Body of pancreas (tissue), 4 donors: ENCODE data around the gene TRUB2. TPM values are rescaled to one million over a fixed set of nuclear protein-coding genes. Genes with fewer than 3 reads are reported as not detected.

Experiments
- ATAC-seq: fragments of 150-250 bp; one replicate; pipeline ENCODE4 v1.9.1; 2016
- DNase-seq, 4 donors: peaks; one replicate each; pipeline ENCODE4 v3.0.0-alpha.2; 2019
- H3K27ac ChIP-seq, 4 donors: fragments of 200-600 bp; sonication (generic); 1 replicate in 3 of 4; 2 replicates in 1 of 4; pipeline versions ENCODE4 v1.5.1 to v1.6.1; 2016 to 2019; ENCODE audit warnings: mild to moderate bottlenecking in 1 of 4, mixed read lengths in 1 of 4, moderate library complexity in 1 of 4
- H3K27me3 ChIP-seq, 2 donors: fragments of 200-600 bp; sonication (generic); one replicate each; pipeline ENCODE4 v1.6.0; 2016; ENCODE audit warnings: mild to moderate bottlenecking in 1 of 2
- H3K36me3 ChIP-seq, 2 donors: fragments of 200-600 bp; sonication (generic); replicated peaks in 1 of 2; 2 replicates each; pipeline ENCODE4 v1.5.1; 2016; ENCODE audit warnings: low read depth in 2 of 2; ENCODE audit not compliant: insufficient read depth in 1 of 2
- H3K4me1 ChIP-seq: fragments of 200-600 bp; sonication (generic); one replicate; pipeline ENCODE4 v1.6.0; 2016
- H3K4me3 ChIP-seq, 2 donors: fragments of 200-600 bp; sonication (generic); 1 replicate in 1 of 2; 2 replicates in 1 of 2; pipeline ENCODE4 v1.5.1; 2016 to 2019
- H3K9me3 ChIP-seq, 3 donors: fragments of 200-600 bp; sonication (generic); 1 replicate in 2 of 3; 2 replicates in 1 of 3; pipeline ENCODE4 v1.5.1; 2016
- CTCF ChIP-seq, 7 experiments: fragments of 450-650 bp in 4 of 7; fragments of 200-600 bp in 3 of 7; sonication (generic) in 3 of 7; IDR thresholded peaks; one replicate each; pipeline ENCODE4 v1.5.1; 2016 to 2019; ENCODE audit warnings: antibody characterized with exemption in 7 of 7
- POLR2A ChIP-seq, 3 donors: fragments of 450-650 bp; IDR thresholded peaks; one replicate each; pipeline ENCODE4 v1.6.1; 2016; ENCODE audit warnings: antibody characterized with exemption in 3 of 3, mild to moderate bottlenecking in 2 of 3
- WGBS, 2 donors: methylation state at CpG; one replicate each; pipeline ENCODE4 v1.1.5; 2017; 5-methylcytosine and 5-hydroxymethylcytosine counted together
- intact Hi-C: fragments of 100-400 bp; cut with DNase I; formaldehyde crosslinking; loops from one replicate; pipeline ENCODE4 v1.15.1; 2023
- total RNA-seq, 2 donors: library from RNA; depleted of rRNA; stranded (reverse); fragments of >200 nt; gene quantifications; one replicate each; pipeline ENCODE4 v1.1.0, GENCODE V29; 2016

Gene TRUB2
- total RNA-seq, 2 donors from 2014 or later = 6.3 to 11.4 TPM

- H3K36me3 ChIP-seq = peaks cover 0 to 17% of the 10 kb centered on the region in 2 donors
- DNase-seq (no peak), ATAC-seq (no peak)
- no peak overlapping the region for H3K27ac ChIP-seq
- no peak overlapping the region for H3K4me3 ChIP-seq
- H3K4me1 ChIP-seq = no peaks in the 10 kb centered on the region
- intact Hi-C loops = no loop called here
- H3K9me3 ChIP-seq = no peaks in the 10 kb centered on the region
- WGBS, 2 donors = 82 to 88% methylated on average over 12 to 14 of the region's 15 CpGs
- H3K27me3 ChIP-seq = no peaks in the 10 kb centered on the region
- no peak for TF ChIP-seq CTCF (IDR thresholded peaks at IDR 0.05)
- no peak for TF ChIP-seq POLR2A (IDR thresholded peaks at IDR 0.05)
These were observed 55.2 kb downstream of the TRUB2 start for GRCh38 chr9:128266868-128267590.

DNA sequence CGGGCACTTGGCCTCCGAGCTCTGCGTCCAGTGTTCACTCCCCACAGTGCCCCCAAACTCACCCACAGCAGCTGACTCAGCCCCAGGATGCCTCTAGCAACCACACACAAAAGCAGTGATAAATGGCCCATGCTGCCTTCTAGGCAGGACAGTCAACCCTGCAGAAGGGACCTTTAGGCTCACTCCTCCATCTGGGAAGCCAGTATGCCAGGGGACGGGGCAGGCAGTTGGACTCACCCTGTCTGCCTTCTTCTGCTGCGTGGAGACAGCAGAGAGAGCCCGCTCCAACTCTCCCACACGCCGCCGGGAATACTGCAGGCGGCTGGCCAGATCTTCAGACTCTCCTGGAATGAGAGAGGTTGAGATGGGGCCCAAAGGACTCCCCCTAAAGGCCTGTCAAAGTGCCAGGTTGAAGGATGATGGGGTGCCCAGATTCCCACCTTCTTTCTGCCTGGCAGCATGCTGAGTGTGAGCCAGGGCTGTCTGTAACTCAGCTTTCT lies 56.8 kb downstream of the TRUB2 start:
- H3K4me1 ChIP-seq = no peaks in the 10 kb centered on the region
- no peak overlapping the region for H3K27ac ChIP-seq
- no peaks in the 10 kb centered on the region for H3K9me3 ChIP-seq
- no peaks in the 10 kb centered on the region for H3K27me3 ChIP-seq
- intact Hi-C loops = no loop called here
- 92 to 100% methylated on average over 3 to 10 of the region's 10 CpGs for WGBS, 2 donors
- no peak for ATAC-seq
- H3K36me3 ChIP-seq = peaks cover under 1 to 27% of the 10 kb centered on the region in 2 donors
- DNase-seq = no peak
- TF ChIP-seq POLR2A (IDR thresholded peaks at IDR 0.05) = no peak
- TF ChIP-seq CTCF (IDR thresholded peaks at IDR 0.05) = no peak
- H3K4me3 ChIP-seq = no peak overlapping the region

DNA sequence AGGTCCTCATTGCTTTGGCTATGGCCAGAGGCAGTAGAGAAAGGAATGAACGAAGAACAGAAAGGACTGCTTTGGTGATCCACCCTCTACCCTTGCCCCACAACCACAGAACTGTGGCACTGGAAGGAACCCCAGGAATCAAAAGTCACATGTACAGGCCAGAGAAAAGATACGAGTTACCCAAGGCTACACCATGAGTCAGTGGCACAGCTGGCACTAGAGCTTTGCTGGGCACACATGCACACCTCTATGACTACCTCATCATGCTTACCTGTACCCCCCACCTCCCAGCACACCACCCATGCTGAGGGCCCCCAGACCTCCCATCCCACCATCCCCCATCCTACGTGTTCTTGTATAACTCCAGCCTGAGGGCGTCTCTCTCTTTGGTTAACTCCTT lies 59.6 kb downstream of the TRUB2 start:
- Histone ChIP-seq H3K4me3 (no peak overlapping the region), H3K27ac (no peak overlapping the region), H3K27me3 (no peaks in the 10 kb centered on the region), H3K36me3 (peaks cover 12 to 45% of the 10 kb centered on the region in 2 donors), H3K4me1 (no peaks in the 10 kb centered on the region), H3K9me3 (no peaks in the 10 kb centered on the region)
- no peak for DNase-seq
- no peak for ATAC-seq
- 76 to 84% methylated on average over 4 of the region's 4 CpGs for WGBS, 2 donors
- TF ChIP-seq POLR2A (IDR thresholded peaks at IDR 0.05) (no peak), CTCF (IDR thresholded peaks at IDR 0.05) (no peak)
- intact Hi-C loops = no loop called here

GRCh38 chr9:128260340-128260739 lies 61.9 kb downstream of the TRUB2 start:
- intact Hi-C loops = no loop called here
- DNase-seq = no peak
- TF ChIP-seq POLR2A (IDR thresholded peaks at IDR 0.05) (no peak), CTCF (IDR thresholded peaks at IDR 0.05) (no peak)
- ATAC-seq = no peak
- no peaks in the 10 kb centered on the region for H3K4me1 ChIP-seq
- no peak overlapping the region for H3K4me3 ChIP-seq
- H3K9me3 ChIP-seq = no peaks in the 10 kb centered on the region
- 92 to 95% methylated on average over 17 of the region's 17 CpGs for WGBS, 2 donors
- H3K27ac ChIP-seq = no peak overlapping the region
- H3K27me3 ChIP-seq = no peaks in the 10 kb centered on the region
- peaks cover 21 to 46% of the 10 kb centered on the region in 2 donors for H3K36me3 ChIP-seq

GRCh38 chr9:128259156-128259555 lies 63.1 kb downstream of the TRUB2 start:
- H3K4me1 ChIP-seq = no peaks in the 10 kb centered on the region
- intact Hi-C loops = no loop called here
- DNase-seq (no peak), ATAC-seq (no peak)
- peaks cover 21 to 42% of the 10 kb centered on the region in 2 donors for H3K36me3 ChIP-seq
- 85 to 87% methylated on average over 8 to 9 of the region's 9 CpGs for WGBS, 2 donors
- no peaks in the 10 kb centered on the region for H3K9me3 ChIP-seq
- TF ChIP-seq POLR2A (IDR thresholded peaks at IDR 0.05) = no peak
- no peak for TF ChIP-seq CTCF (IDR thresholded peaks at IDR 0.05)
- H3K27ac ChIP-seq = no peak overlapping the region
- H3K4me3 ChIP-seq = no peak overlapping the region
- no peaks in the 10 kb centered on the region for H3K27me3 ChIP-seq
